COLO668 (cell line): ENCODE results near the gene SUSD5.
"Not testable (repeated sequence)": the region's sequence is repeated elsewhere in the genome, so short reads cannot be mapped to it uniquely, and the experiment has no call there.

ENCODE experiments used
- DNase-seq: peaks from one replicate; lab custom pipeline; 2025; ENCODE audit not compliant: unreplicated experiment; lab: John Stamatoyannopoulos, UW

SUSD5 gene

GRCh38 chr3:33153782-33154181 is 64.8 kb downstream of the SUSD5 start:
- no peak for DNase-seq

GRCh38 chr3:33152363-33153360 is 65.9 kb downstream of the SUSD5 start:
- peak; percentile 19 for DNase-seq

- DNase-seq, result no peak
These were observed 69.3 kb downstream of the SUSD5 start for GRCh38 chr3:33149342-33149741.

- DNase-seq, result no peak
These were observed 71.7 kb downstream of the SUSD5 start for GRCh38 chr3:33146791-33147445.

GRCh38 chr3:33145901-33146580 is 72.6 kb downstream of the SUSD5 start:
- no peak for DNase-seq

- DNase-seq, result no peak
These were observed 73.2 kb downstream of the SUSD5 start for GRCh38 chr3:33145221-33145900.

- peak; percentile 1 for DNase-seq
These were observed 74.2 kb downstream of the SUSD5 start for GRCh38 chr3:33144433-33144832.

- DNase-seq, result no peak
These were observed 77.6 kb downstream of the SUSD5 start for GRCh38 chr3:33141006-33141405.

- no peak for DNase-seq
These were observed 78.6 kb downstream of the SUSD5 start for GRCh38 chr3:33139996-33140395.

GRCh38 chr3:33139006-33139623 is 79.5 kb downstream of the SUSD5 start:
- DNase-seq, result not testable (repeated sequence)

- DNase-seq, result no peak
These were observed 80.9 kb downstream of the SUSD5 start for GRCh38 chr3:33137691-33138090.

GRCh38 chr3:33134026-33134625 is 84.5 kb downstream of the SUSD5 start:
- no peak for DNase-seq

GRCh38 chr3:33132019-33132360 is 86.6 kb downstream of the SUSD5 start:
- DNase-seq, result no peak

- DNase-seq, result peak; percentile 22
These were observed 87.1 kb downstream of the SUSD5 start for GRCh38 chr3:33131331-33132018.

GRCh38 chr3:33130144-33130543 is 88.5 kb downstream of the SUSD5 start:
- no peak for DNase-seq

GRCh38 chr3:33128706-33129105 is 89.9 kb downstream of the SUSD5 start:
- no peak for DNase-seq

GRCh38 chr3:33125840-33126239 is 92.8 kb downstream of the SUSD5 start:
- no peak for DNase-seq

- DNase-seq, result no peak
These were observed 94.0 kb downstream of the SUSD5 start for GRCh38 chr3:33124638-33125037.

GRCh38 chr3:33122991-33123390 is 95.6 kb downstream of the SUSD5 start:
- no peak for DNase-seq

GRCh38 chr3:33119891-33120290 is 98.7 kb downstream of the SUSD5 start:
- DNase-seq, result no peak
